Caco-2 (cell line): ENCODE results near the gene POU2AF2. TPM values are rescaled to one million over a fixed set of nuclear protein-coding genes. Genes with fewer than 3 reads are reported as not detected.

Source experiments
- BruUV-seq: library from RNA; stranded (reverse); fragments of 400-500 nt; replicated peaks from 2 replicates; lab custom pipeline; 2021; lab: Mats Ljungman, UMichigan
- CTCF ChIA-PET: fragments of 300-600 bp; sonication (Branson Sonifier 250); formaldehyde crosslinking; loops from one replicate; lab custom pipeline; 2022; ENCODE audit warnings: antibody characterized with exemption; lab: Charles Lee
- POLR2A ChIA-PET: fragments of 300-600 bp; sonication (Branson Sonifier 250); formaldehyde crosslinking; loops from one replicate; lab custom pipeline; 2022; ENCODE audit warnings: antibody characterized with exemption; lab: Charles Lee
- DNase-seq, 2 experiments: peaks; one replicate each; pipeline versions ENCODE4 v3.0.0 to v3.0.0-alpha.2; 2020 to 2022
- H3K27me3 ChIP-seq: replicated peaks from 2 replicates; pipeline ENCODE4 v1.6.0; 2011; ENCODE audit warnings: low read length; ENCODE audit not compliant: control insufficient read depth, insufficient read depth
- H3K36me3 ChIP-seq: 2 replicates; pipeline ENCODE4 v1.5.1; 2011; ENCODE audit warnings: low read length; ENCODE audit not compliant: control insufficient read depth, insufficient read depth
- H3K4me1 ChIP-seq: fragments of 250-450 bp; sonication (Bioruptor Pico); 2 replicates; pipeline ENCODE4 v1.5.1; 2020; ENCODE audit warnings: mild to moderate bottlenecking
- H3K4me3 ChIP-seq: 2 replicates; pipeline ENCODE4 v1.5.1; 2011; ENCODE audit warnings: low read depth, mild to moderate bottlenecking, control low read depth, low read length
- H3K9me3 ChIP-seq: fragments of 250-450 bp; sonication (Bioruptor Pico); 2 replicates; pipeline ENCODE4 v1.5.1; 2020; ENCODE audit warnings: mild to moderate bottlenecking, moderate library complexity
- H3K27ac Mint-ChIP-seq: one replicate; pipeline ENCODE4 v1.8.0; 2022; ENCODE audit warnings: mixed read lengths; ENCODE audit not compliant: unreplicated experiment
- H3K27me3 Mint-ChIP-seq: one replicate; pipeline ENCODE4 v1.8.0; 2022; ENCODE audit warnings: mixed read lengths; ENCODE audit not compliant: insufficient read depth, unreplicated experiment
- H3K36me3 Mint-ChIP-seq: one replicate; pipeline ENCODE4 v1.8.0; 2022; ENCODE audit warnings: mild to moderate bottlenecking, mixed read lengths; ENCODE audit not compliant: insufficient read depth, unreplicated experiment
- H3K4me1 Mint-ChIP-seq: one replicate; pipeline ENCODE4 v1.8.0; 2022; ENCODE audit warnings: low read depth, mixed read lengths; ENCODE audit not compliant: unreplicated experiment
- H3K4me3 Mint-ChIP-seq: one replicate; pipeline ENCODE4 v1.8.0; 2022; ENCODE audit warnings: mild to moderate bottlenecking, moderate library complexity, mixed read lengths; ENCODE audit not compliant: unreplicated experiment
- H3K9me3 Mint-ChIP-seq: one replicate; pipeline ENCODE4 v1.8.0; 2022; ENCODE audit warnings: mixed read lengths; ENCODE audit not compliant: unreplicated experiment
- intact Hi-C: fragments of 100-400 bp; cut with micrococcal nuclease; formaldehyde crosslinking; loops from one replicate; pipeline ENCODE4 v1.10.0; 2022; ENCODE audit not compliant: unreplicated experiment
- total RNA-seq: library from RNA; stranded (reverse); gene quantifications from 2 replicates; pipeline ENCODE4 v1.2.3, GENCODE V29; 2022
- TF ChIP-seq, protein P1 (sequence below), 2 experiments: fragments of 200-600 bp in 1 of 2; IDR thresholded peaks; 1 replicate in 1 of 2; 2 replicates in 1 of 2; pipeline versions ENCODE4 v1.5.1 to v1.8.0; 2011 to 2022; ENCODE audit warnings: antibody characterized with exemption in 1 of 2, control low read depth in 1 of 2, inconsistent platforms in 1 of 2, low read depth in 1 of 2, low read length in 1 of 2, mild to moderate bottlenecking in 1 of 2, moderate library complexity in 1 of 2; ENCODE audit not compliant: insufficient read depth in 1 of 2, severe bottlenecking in 1 of 2, unreplicated experiment in 1 of 2

Gene POU2AF2
- total RNA-seq, 1 experiment from 2014 or later: not detected

DNA sequence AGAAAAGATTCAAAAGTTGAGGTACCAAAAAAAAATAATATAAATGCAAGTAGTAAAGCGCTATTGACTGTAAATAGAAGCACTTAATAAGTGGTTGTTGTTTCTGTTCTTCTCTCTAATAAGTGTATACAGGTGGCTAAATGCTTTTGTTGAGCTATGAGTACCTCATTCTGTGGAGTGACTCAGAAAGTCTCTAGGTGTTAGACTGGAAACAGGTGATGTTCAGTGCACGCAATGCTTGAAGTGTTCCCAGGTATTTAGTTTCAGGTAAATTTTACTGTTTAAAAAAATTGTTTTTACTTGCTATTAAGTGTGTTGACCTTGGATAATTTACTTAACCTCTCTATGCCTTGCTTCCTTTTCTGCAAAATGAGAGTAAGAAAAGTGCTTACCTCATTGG lies 77.0 kb downstream of the POU2AF2 start:
- CTCF ChIA-PET: no interaction called here
- peaks cover 49% of the 10 kb centered on the region for H3K4me1 Mint-ChIP-seq
- H3K27me3 Mint-ChIP-seq: no peaks in the 10 kb centered on the region

DNA sequence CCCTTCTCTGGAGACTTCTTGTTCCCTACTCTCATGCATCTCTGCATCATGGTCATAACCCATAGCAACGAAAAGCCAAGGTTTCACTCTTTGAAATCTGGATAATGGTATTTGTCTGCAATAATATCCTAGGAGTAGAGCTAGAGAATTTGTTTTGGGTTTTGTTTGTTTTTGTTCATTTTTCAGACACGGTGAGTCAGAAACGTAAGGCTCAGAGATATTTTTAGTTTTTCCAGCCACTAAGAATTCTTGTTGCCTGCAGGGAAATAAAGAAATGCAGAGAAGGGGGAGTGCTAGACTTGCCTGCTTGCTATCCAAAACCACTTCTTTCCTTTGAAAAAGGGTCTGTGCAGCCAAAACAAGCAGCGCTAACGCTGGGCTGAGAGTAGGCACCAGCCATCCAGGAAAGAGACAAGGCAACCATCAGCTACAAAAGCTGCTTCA lies 78.8 kb downstream of the POU2AF2 start:
- H3K4me1 Mint-ChIP-seq: peaks cover 48% of the 10 kb centered on the region
- intact Hi-C loops: no loop called here
- no peaks in the 10 kb centered on the region for H3K36me3 Mint-ChIP-seq
- BruUV-seq: no TSS peak
- no peaks in the 10 kb centered on the region for H3K27me3 ChIP-seq
- no peak overlapping the region for H3K27ac Mint-ChIP-seq
- H3K9me3 ChIP-seq: no peaks in the 10 kb centered on the region
- CTCF ChIA-PET: interaction anchor here (1.0 to 1.1 kb wide), 2 partner anchors 10 to 12 kb away, joined by 3 to 4 read pairs; no protein-coding TSS in a partner anchor
- H3K4me1 ChIP-seq: peaks cover 32% of the 10 kb centered on the region
- H3K36me3 ChIP-seq: no peaks in the 10 kb centered on the region
- DNase-seq: no peak
- H3K4me3 Mint-ChIP-seq: no peak overlapping the region
- POLR2A ChIA-PET: no interaction called here
- H3K27me3 Mint-ChIP-seq: no peaks in the 10 kb centered on the region
- no peak overlapping the region for H3K4me3 ChIP-seq
- H3K9me3 Mint-ChIP-seq: peaks cover 17% of the 10 kb centered on the region
- TF ChIP-seq, protein P1, sequence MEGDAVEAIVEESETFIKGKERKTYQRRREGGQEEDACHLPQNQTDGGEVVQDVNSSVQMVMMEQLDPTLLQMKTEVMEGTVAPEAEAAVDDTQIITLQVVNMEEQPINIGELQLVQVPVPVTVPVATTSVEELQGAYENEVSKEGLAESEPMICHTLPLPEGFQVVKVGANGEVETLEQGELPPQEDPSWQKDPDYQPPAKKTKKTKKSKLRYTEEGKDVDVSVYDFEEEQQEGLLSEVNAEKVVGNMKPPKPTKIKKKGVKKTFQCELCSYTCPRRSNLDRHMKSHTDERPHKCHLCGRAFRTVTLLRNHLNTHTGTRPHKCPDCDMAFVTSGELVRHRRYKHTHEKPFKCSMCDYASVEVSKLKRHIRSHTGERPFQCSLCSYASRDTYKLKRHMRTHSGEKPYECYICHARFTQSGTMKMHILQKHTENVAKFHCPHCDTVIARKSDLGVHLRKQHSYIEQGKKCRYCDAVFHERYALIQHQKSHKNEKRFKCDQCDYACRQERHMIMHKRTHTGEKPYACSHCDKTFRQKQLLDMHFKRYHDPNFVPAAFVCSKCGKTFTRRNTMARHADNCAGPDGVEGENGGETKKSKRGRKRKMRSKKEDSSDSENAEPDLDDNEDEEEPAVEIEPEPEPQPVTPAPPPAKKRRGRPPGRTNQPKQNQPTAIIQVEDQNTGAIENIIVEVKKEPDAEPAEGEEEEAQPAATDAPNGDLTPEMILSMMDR (IDR thresholded peaks at IDR 0.05; ENCODE audit: insufficient read depth in 1 of 2, low read depth in 1 of 2, low read length in 1 of 2, severe bottlenecking in 1 of 2, unreplicated experiment in 1 of 2): no peak

More for the DNA sequence above, 77.0 kb downstream of the POU2AF2 start:
- DNase-seq: no peak
- H3K27me3 ChIP-seq: no peaks in the 10 kb centered on the region
- Mint-ChIP-seq H3K36me3 (no peaks in the 10 kb centered on the region), H3K27ac (no peak overlapping the region), H3K4me3 (no peak overlapping the region), H3K9me3 (peaks cover 17% of the 10 kb centered on the region)
- H3K9me3 ChIP-seq: no peaks in the 10 kb centered on the region
- H3K4me1 ChIP-seq: peaks cover 34% of the 10 kb centered on the region
- no TSS peak for BruUV-seq
- POLR2A ChIA-PET: no interaction called here
- TF ChIP-seq, protein P1 (IDR thresholded peaks at IDR 0.05; ENCODE audit: insufficient read depth in 1 of 2, low read depth in 1 of 2, low read length in 1 of 2, severe bottlenecking in 1 of 2, unreplicated experiment in 1 of 2): no peak
- intact Hi-C loops: no loop called here
- no peak overlapping the region for H3K4me3 ChIP-seq
- H3K36me3 ChIP-seq: no peaks in the 10 kb centered on the region

DNA sequence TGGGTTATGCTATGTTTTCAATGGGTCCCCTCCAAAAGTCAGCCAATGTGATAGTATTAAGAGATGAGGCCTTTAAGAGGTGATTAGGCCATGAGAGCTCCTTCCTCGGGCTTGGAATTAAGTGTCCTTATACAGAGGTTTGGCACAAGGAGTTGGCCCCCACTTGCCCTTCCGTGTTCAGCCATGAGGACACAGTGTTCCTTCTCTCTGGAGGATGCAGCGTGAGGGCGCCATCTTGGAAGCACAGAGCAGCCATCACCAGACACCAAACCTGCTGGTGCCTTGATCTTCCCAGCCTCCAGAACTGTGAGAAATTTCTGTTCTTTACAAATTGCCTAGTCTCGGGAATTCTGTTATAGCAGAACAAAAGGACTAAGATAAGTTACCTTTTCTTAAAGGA lies 79.7 kb downstream of the POU2AF2 start:
- DNase-seq: no peak
- POLR2A ChIA-PET: no interaction called here
- Mint-ChIP-seq H3K27me3 (no peaks in the 10 kb centered on the region), H3K4me3 (no peak overlapping the region), H3K9me3 (peaks cover 17% of the 10 kb centered on the region), H3K27ac (no peak overlapping the region), H3K36me3 (no peaks in the 10 kb centered on the region), H3K4me1 (peaks cover 38% of the 10 kb centered on the region)
- CTCF ChIA-PET: interaction anchor here (1.1 kb wide), 1 partner anchor 9 kb away, joined by 4 read pairs; no protein-coding TSS in a partner anchor
- Histone ChIP-seq H3K36me3 (no peaks in the 10 kb centered on the region), H3K4me1 (peaks cover 24% of the 10 kb centered on the region), H3K4me3 (no peak overlapping the region), H3K27me3 (no peaks in the 10 kb centered on the region), H3K9me3 (no peaks in the 10 kb centered on the region)
- TF ChIP-seq, protein P1 (IDR thresholded peaks at IDR 0.05; ENCODE audit: insufficient read depth in 1 of 2, low read depth in 1 of 2, low read length in 1 of 2, severe bottlenecking in 1 of 2, unreplicated experiment in 1 of 2): no peak
- BruUV-seq: no TSS peak
- intact Hi-C loops: no loop called here
